Stimulated activated CD8-positive, alpha-beta memory T cell treated with anti-CD3 and anti-CD28 coated beads, Interleukin-4, amount 100 ng/mL, for 24 hours (primary cell): ENCODE data around the gene DHPS.
"Not testable (repeated sequence)": the region's sequence is repeated elsewhere in the genome, so short reads cannot be mapped to it uniquely, and the experiment has no call there.

Experiments used
- DNase-seq: peaks from one replicate; pipeline ENCODE4 v3.0.0-alpha.2; 2020; ENCODE audit warnings: low read depth

The DHPS gene

GRCh38 chr19:12681074-12681987 is at the start of gene DHPS:
DHPS (minus strand) TSS chr19:12681880; CDS start chr19:12681766, 114 bp downstream.
- peak; percentile 79 for DNase-seq

- no peak for DNase-seq
These were observed 49.7 kb upstream of the DHPS start for GRCh38 chr19:12731337-12731736.

GRCh38 chr19:12730064-12730463 is 48.4 kb upstream of the DHPS start:
- no peak for DNase-seq

- no peak for DNase-seq
These were observed 46.2 kb upstream of the DHPS start for GRCh38 chr19:12727745-12728433.

- DNase-seq, result no peak
These were observed 45.3 kb upstream of the DHPS start for GRCh38 chr19:12726988-12727316.

GRCh38 chr19:12725612-12726011 is 43.9 kb upstream of the DHPS start:
- DNase-seq, result not testable (repeated sequence)

GRCh38 chr19:12723641-12724426 is 42.2 kb upstream of the DHPS start, which contains the start of gene TNPO2:
TNPO2 (minus strand) TSS chr19:12723932; CDS start chr19:12720977, 2,955 bp downstream.
- DNase-seq, result peak; percentile 51

- DNase-seq, result no peak
These were observed 41.6 kb upstream of the DHPS start for GRCh38 chr19:12723381-12723640.

- DNase-seq, result peak; percentile 86
These were observed 41.1 kb upstream of the DHPS start for GRCh38 chr19:12722566-12723380.

GRCh38 chr19:12721656-12722565 is 40.2 kb upstream of the DHPS start:
- DNase-seq, result peak; percentile 22

- no peak for DNase-seq
These were observed 39.4 kb upstream of the DHPS start for GRCh38 chr19:12720851-12721655.

- DNase-seq, result no peak
These were observed 38.6 kb upstream of the DHPS start for GRCh38 chr19:12720296-12720695.

GRCh38 chr19:12715929-12716328 is 34.2 kb upstream of the DHPS start:
- no peak for DNase-seq

GRCh38 chr19:12715102-12715501 is 33.4 kb upstream of the DHPS start:
- DNase-seq, result no peak

GRCh38 chr19:12713304-12713703 is 31.6 kb upstream of the DHPS start:
- DNase-seq, result not testable (repeated sequence)

- DNase-seq, result not testable (repeated sequence)
These were observed 30.4 kb upstream of the DHPS start for GRCh38 chr19:12712077-12712476.

- no peak for DNase-seq
These were observed 29.5 kb upstream of the DHPS start for GRCh38 chr19:12711187-12711586.

- DNase-seq, result no peak
These were observed 27.0 kb upstream of the DHPS start for GRCh38 chr19:12708641-12709040.

- DNase-seq, result no peak
These were observed 24.6 kb upstream of the DHPS start for GRCh38 chr19:12706332-12706718.
